HG03064 (cell line): ENCODE data around the gene RAD51B.

Source experiments
- ATAC-seq: cut with Tn5 transposase; IDR thresholded peaks from one replicate; pipeline ENCODE4 v1.9.1; 2021; ENCODE audit warnings: low read depth; ENCODE audit not compliant: unreplicated experiment

Gene RAD51B

GRCh38 chr14:68626386-68626785 lies 806.8 kb downstream of the RAD51B start:
- no peak for ATAC-seq

- no peak for ATAC-seq
These were observed 807.7 kb downstream of the RAD51B start for GRCh38 chr14:68627050-68627867.

GRCh38 chr14:68627868-68628604 lies 808.5 kb downstream of the RAD51B start:
- no peak for ATAC-seq

- no peak for ATAC-seq
These were observed 809.2 kb downstream of the RAD51B start for GRCh38 chr14:68628605-68629310.

- no peak for ATAC-seq
These were observed 810.5 kb downstream of the RAD51B start for GRCh38 chr14:68630081-68630571.

- no peak for ATAC-seq
These were observed 811.2 kb downstream of the RAD51B start for GRCh38 chr14:68630611-68631393.

GRCh38 chr14:68631394-68632053 lies 811.9 kb downstream of the RAD51B start:
- no peak for ATAC-seq

- no peak for ATAC-seq
These were observed 812.7 kb downstream of the RAD51B start for GRCh38 chr14:68632054-68632895.

GRCh38 chr14:68633131-68633991 lies 813.8 kb downstream of the RAD51B start:
- no peak for ATAC-seq

- ATAC-seq: no peak
These were observed 814.8 kb downstream of the RAD51B start for GRCh38 chr14:68634332-68634731.

GRCh38 chr14:68634874-68635595 lies 815.5 kb downstream of the RAD51B start:
- ATAC-seq: no peak

- ATAC-seq: no peak
These were observed 817.0 kb downstream of the RAD51B start for GRCh38 chr14:68636597-68636996.

GRCh38 chr14:68637106-68638021 lies 817.8 kb downstream of the RAD51B start:
- no peak for ATAC-seq

- ATAC-seq: no peak
These were observed 818.8 kb downstream of the RAD51B start for GRCh38 chr14:68638141-68638999.

GRCh38 chr14:68639000-68639757 lies 819.6 kb downstream of the RAD51B start:
- no peak for ATAC-seq
